22Rv1 (cell line): ENCODE measurements around the gene WWOX.

Experiments used
- CTCF ChIP-seq: fragments of 450-650 bp; IDR thresholded peaks from 2 replicates; pipeline ENCODE4 v1.5.1; 2017; ENCODE audit warnings: mild to moderate bottlenecking
- ZFX ChIP-seq: fragments of 450-650 bp; IDR thresholded peaks from 2 replicates; pipeline ENCODE4 v1.6.1; 2017; ENCODE audit warnings: antibody characterized with exemption, borderline replicate concordance

- TF ChIP-seq CTCF = no peak
- no peak for TF ChIP-seq ZFX
Measured at GRCh38 chr16:79081297-79082066, 982.0 kb downstream of the WWOX start.
